Lower leg skin (tissue), 4 donors: ENCODE data around the gene KCTD7. TPM values are rescaled to one million over a fixed set of nuclear protein-coding genes. Genes with fewer than 3 reads are reported as not detected.

ENCODE experiments used
- DNase-seq, 2 donors: peaks; one replicate each; pipeline ENCODE4 v3.0.0-alpha.2; 2019; ENCODE audit warnings: low spot score in 2 of 2
- H3K4me3 ChIP-seq: fragments of 200-600 bp; sonication (generic); 2 replicates; pipeline ENCODE4 v1.5.1; 2017; ENCODE audit warnings: mild to moderate bottlenecking, low read depth; ENCODE audit not compliant: poor library complexity, severe bottlenecking
- POLR2A ChIP-seq, 2 donors: fragments of 450-650 bp; IDR thresholded peaks; one replicate each; pipeline ENCODE4 v1.6.1; 2016 to 2017; ENCODE audit warnings: antibody characterized with exemption in 2 of 2, mild to moderate bottlenecking in 1 of 2, moderate library complexity in 1 of 2
- WGBS, 2 donors: methylation state at CpG; one replicate each; pipeline ENCODE4 v1.1.5; 2018; 5-methylcytosine and 5-hydroxymethylcytosine counted together
- intact Hi-C: fragments of 100-400 bp; cut with DNase I; formaldehyde crosslinking; loops from one replicate; pipeline ENCODE4 v1.15.0; 2023; ENCODE audit warnings: low total_unique reads
- total RNA-seq, 4 donors: library from RNA; depleted of rRNA; stranded (reverse); fragments of >200 nt; gene quantifications; one replicate each; pipeline ENCODE4 v1.1.0, GENCODE V29; 2016
- TF ChIP-seq, protein P1 (sequence below), 3 donors: fragments of 450-650 bp; IDR thresholded peaks; one replicate each; pipeline ENCODE4 v1.5.1; 2016; ENCODE audit warnings: antibody characterized with exemption in 3 of 3, mild to moderate bottlenecking in 3 of 3, moderate library complexity in 2 of 3

Gene KCTD7
- total RNA-seq, 4 donors from 2014 or later: 5.1 to 8.2 (median 6.1) TPM

GRCh38 chr7:66662646-66663264, 34.1 kb downstream of the KCTD7 start:
- H3K4me3 ChIP-seq: no peak overlapping the region
- intact Hi-C loops: no loop called here
- 86 to 87% methylated on average over 16 of the region's 16 CpGs for WGBS, 2 donors
- DNase-seq: no peak
- TF ChIP-seq, protein P1, sequence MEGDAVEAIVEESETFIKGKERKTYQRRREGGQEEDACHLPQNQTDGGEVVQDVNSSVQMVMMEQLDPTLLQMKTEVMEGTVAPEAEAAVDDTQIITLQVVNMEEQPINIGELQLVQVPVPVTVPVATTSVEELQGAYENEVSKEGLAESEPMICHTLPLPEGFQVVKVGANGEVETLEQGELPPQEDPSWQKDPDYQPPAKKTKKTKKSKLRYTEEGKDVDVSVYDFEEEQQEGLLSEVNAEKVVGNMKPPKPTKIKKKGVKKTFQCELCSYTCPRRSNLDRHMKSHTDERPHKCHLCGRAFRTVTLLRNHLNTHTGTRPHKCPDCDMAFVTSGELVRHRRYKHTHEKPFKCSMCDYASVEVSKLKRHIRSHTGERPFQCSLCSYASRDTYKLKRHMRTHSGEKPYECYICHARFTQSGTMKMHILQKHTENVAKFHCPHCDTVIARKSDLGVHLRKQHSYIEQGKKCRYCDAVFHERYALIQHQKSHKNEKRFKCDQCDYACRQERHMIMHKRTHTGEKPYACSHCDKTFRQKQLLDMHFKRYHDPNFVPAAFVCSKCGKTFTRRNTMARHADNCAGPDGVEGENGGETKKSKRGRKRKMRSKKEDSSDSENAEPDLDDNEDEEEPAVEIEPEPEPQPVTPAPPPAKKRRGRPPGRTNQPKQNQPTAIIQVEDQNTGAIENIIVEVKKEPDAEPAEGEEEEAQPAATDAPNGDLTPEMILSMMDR (IDR thresholded peaks at IDR 0.05): no peak
- TF ChIP-seq POLR2A (IDR thresholded peaks at IDR 0.05): no peak

- TF ChIP-seq, protein P1 (IDR thresholded peaks at IDR 0.05): no peak
- TF ChIP-seq POLR2A (IDR thresholded peaks at IDR 0.05): no peak
- 81 to 82% methylated on average over 23 to 24 of the region's 24 CpGs for WGBS, 2 donors
- H3K4me3 ChIP-seq: no peak overlapping the region
- no peak for DNase-seq
- intact Hi-C loops: no loop called here
These were observed 36.1 kb downstream of the KCTD7 start for GRCh38 chr7:66664590-66665293.

DNA sequence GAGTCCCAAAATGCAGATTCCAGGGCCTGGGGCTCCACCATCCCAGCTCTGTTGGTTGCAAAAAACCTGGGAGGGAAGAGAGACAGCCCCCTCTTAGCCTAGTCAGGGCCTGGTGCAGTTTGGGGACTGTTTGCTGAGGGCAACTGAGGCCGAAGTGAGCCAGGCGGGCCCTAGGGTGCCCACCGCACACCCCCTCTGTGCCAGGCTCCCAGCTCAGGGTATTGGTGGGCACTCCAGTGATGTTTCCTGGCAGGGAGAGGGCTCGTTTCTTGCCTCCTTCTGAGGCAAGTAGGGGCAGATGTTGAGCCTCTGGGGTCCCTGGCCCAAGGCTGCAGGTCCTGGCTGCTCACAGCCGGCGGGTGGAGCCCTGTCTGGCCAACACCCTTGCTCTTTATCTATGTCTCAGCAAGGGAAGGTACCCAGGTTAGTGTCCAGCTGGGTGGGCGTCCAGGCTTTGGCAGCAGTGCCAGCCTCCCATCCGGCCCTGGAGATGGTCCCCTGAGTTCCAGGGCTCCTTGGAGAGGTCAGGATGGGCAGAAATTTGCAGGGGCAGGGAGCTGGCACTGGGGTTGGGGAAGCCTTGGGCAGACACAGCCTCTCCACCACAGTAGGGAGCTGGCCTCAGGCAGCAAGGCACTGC, 37.8 kb downstream of the KCTD7 start:
- no peak for DNase-seq
- 81 to 92% methylated on average over 6 to 7 of the region's 8 CpGs for WGBS, 2 donors
- intact Hi-C loops: no loop called here
- no peak overlapping the region for H3K4me3 ChIP-seq
- TF ChIP-seq, protein P1 (IDR thresholded peaks at IDR 0.05): no peak
- no peak for TF ChIP-seq POLR2A (IDR thresholded peaks at IDR 0.05)

- intact Hi-C loops: no loop called here
- 95 to 96% methylated on average over 10 to 11 of the region's 11 CpGs for WGBS, 2 donors
- H3K4me3 ChIP-seq: no peak overlapping the region
- no peak for TF ChIP-seq POLR2A (IDR thresholded peaks at IDR 0.05)
- TF ChIP-seq, protein P1 (IDR thresholded peaks at IDR 0.05): no peak
- no peak for DNase-seq
These were observed 38.5 kb downstream of the KCTD7 start for GRCh38 chr7:66667023-66667728.

DNA sequence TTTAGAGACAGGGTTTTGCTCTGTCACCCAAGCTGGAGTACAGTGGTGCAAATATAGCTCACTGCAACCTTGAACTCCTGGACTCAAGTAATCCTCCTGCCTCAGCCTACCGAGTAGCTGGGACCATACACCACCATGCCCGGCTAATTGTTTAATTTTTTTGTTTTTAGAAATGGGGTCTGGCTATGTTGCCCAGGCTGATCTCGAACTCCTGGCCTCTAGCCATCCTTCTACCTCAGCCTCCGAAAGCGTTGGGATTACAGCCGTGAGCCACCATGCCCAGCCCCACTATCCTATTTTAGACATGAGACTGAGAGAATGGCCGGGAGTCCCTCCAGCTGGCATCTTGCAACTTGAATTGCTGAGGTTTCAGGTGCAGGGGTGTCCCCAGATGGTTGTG, 39.4 kb downstream of the KCTD7 start:
- no peak for DNase-seq
- intact Hi-C loops: no loop called here
- 83 to 92% methylated on average over 7 of the region's 7 CpGs for WGBS, 2 donors
- H3K4me3 ChIP-seq: no peak overlapping the region
- TF ChIP-seq, protein P1 (IDR thresholded peaks at IDR 0.05): no peak
- no peak for TF ChIP-seq POLR2A (IDR thresholded peaks at IDR 0.05)
